ENCODE results near the gene UNC79.
"Not testable (repeated sequence)": the region's sequence is repeated elsewhere in the genome, so short reads cannot be mapped to it uniquely, and the experiment has no call there.

DNA sequence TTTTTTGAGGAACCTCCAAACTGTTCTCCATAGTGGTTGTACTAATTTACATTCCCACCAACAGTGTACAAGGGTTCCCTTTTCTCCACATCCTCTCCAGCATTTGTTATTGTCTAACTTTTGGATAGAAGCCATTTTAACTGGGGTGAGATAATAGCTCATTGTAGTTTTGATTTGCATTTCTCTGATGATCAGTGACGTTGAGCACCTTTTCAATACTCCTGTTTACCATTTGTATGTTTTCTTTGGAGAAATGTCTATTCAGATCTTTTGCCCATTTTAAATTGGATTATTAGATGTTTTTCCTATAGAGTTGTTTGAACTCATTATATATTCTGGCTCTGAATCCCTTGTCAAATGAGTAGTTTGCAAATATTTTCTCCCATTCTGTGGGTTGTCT, 46.5 kb upstream of the UNC79 start:
- TF ChIP-seq, protein P1, sequence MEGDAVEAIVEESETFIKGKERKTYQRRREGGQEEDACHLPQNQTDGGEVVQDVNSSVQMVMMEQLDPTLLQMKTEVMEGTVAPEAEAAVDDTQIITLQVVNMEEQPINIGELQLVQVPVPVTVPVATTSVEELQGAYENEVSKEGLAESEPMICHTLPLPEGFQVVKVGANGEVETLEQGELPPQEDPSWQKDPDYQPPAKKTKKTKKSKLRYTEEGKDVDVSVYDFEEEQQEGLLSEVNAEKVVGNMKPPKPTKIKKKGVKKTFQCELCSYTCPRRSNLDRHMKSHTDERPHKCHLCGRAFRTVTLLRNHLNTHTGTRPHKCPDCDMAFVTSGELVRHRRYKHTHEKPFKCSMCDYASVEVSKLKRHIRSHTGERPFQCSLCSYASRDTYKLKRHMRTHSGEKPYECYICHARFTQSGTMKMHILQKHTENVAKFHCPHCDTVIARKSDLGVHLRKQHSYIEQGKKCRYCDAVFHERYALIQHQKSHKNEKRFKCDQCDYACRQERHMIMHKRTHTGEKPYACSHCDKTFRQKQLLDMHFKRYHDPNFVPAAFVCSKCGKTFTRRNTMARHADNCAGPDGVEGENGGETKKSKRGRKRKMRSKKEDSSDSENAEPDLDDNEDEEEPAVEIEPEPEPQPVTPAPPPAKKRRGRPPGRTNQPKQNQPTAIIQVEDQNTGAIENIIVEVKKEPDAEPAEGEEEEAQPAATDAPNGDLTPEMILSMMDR (IDR thresholded peaks at IDR 0.05): not testable (repeated sequence)
- not testable (repeated sequence) for TF ChIP-seq POLR2AphosphoS5, POLR2A, EP300 (IDR thresholded peaks at IDR 0.05)
